Measurements from ENCODE around the gene SPATA6.

- TF ChIP-seq, protein P1, sequence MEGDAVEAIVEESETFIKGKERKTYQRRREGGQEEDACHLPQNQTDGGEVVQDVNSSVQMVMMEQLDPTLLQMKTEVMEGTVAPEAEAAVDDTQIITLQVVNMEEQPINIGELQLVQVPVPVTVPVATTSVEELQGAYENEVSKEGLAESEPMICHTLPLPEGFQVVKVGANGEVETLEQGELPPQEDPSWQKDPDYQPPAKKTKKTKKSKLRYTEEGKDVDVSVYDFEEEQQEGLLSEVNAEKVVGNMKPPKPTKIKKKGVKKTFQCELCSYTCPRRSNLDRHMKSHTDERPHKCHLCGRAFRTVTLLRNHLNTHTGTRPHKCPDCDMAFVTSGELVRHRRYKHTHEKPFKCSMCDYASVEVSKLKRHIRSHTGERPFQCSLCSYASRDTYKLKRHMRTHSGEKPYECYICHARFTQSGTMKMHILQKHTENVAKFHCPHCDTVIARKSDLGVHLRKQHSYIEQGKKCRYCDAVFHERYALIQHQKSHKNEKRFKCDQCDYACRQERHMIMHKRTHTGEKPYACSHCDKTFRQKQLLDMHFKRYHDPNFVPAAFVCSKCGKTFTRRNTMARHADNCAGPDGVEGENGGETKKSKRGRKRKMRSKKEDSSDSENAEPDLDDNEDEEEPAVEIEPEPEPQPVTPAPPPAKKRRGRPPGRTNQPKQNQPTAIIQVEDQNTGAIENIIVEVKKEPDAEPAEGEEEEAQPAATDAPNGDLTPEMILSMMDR (IDR thresholded peaks at IDR 0.05): no peak
- no peak for TF ChIP-seq POLR2A (IDR thresholded peaks at IDR 0.05)
These were observed 139.9 kb downstream of the SPATA6 start for GRCh38 chr1:48332115-48332514.
